H1 (cell line): ENCODE measurements around the gene MAN2A1. TPM values are rescaled to one million over a fixed set of nuclear protein-coding genes. Genes with fewer than 3 reads are reported as not detected.

ENCODE experiments used
- CTCF ChIA-PET: fragments of 300-600 bp; sonication (Branson Sonifier 250); formaldehyde crosslinking; loops from one replicate; lab custom pipeline; 2021; ENCODE audit not compliant: partially characterized antibody; lab: Charles Lee
- POLR2A ChIA-PET: fragments of 300-600 bp; sonication (Branson Sonifier 250); formaldehyde crosslinking; loops from one replicate; lab custom pipeline; 2021; ENCODE audit warnings: inconsistent platforms; ENCODE audit not compliant: partially characterized antibody; lab: Charles Lee
- DNase-seq, 2 experiments: peaks; one replicate each; pipeline versions ENCODE4 v3.0.0 to v3.0.0-alpha.2; 2010 to 2022; ENCODE audit warnings: low spot score in 2 of 2, low read depth in 1 of 2, mixed read lengths in 1 of 2
- FAIRE-seq: peaks from 2 replicates; lab custom pipeline; 2011; peaks lifted over from hg19 to GRCh38; lab: Jason Lieb, UNC
- H2AFZ ChIP-seq: 2 replicates; pipeline ENCODE4 v1.8.1; 2012; ENCODE audit warnings: low read length, inconsistent platforms
- H2AK5ac ChIP-seq: 2 replicates; pipeline ENCODE4 v1.6.1; 2013; ENCODE audit warnings: low read depth, low read length
- H2BK120ac ChIP-seq: replicated peaks from 2 replicates; pipeline ENCODE3; 2013; ENCODE audit warnings: low read depth, low read length, inconsistent platforms
- H2BK12ac ChIP-seq: 2 replicates; pipeline ENCODE4 v1.6.1; 2013; ENCODE audit warnings: low read depth, low read length
- H2BK15ac ChIP-seq: 2 replicates; pipeline ENCODE4 v1.6.1; 2013; ENCODE audit warnings: low read length
- H2BK20ac ChIP-seq: 2 replicates; pipeline ENCODE4 v1.6.1; 2013; ENCODE audit warnings: low read length
- H2BK5ac ChIP-seq: 2 replicates; pipeline ENCODE4 v1.6.1; 2013; ENCODE audit warnings: low read depth, low read length
- H3K14ac ChIP-seq: 2 replicates; pipeline ENCODE4 v1.6.1; 2013; ENCODE audit warnings: inconsistent platforms; ENCODE audit not compliant: insufficient read length
- H3K18ac ChIP-seq: 2 replicates; pipeline ENCODE4 v1.6.1; 2013; ENCODE audit warnings: low read length; ENCODE audit errors: extremely low read depth
- H3K23ac ChIP-seq: 2 replicates; pipeline ENCODE4 v1.6.1; 2013; ENCODE audit warnings: inconsistent platforms; ENCODE audit not compliant: insufficient read length
- H3K23me2 ChIP-seq: 2 replicates; pipeline ENCODE4 v1.6.1; 2013; ENCODE audit warnings: low read depth, low read length
- H3K27ac ChIP-seq: 2 replicates; pipeline ENCODE4 v1.6.1; 2011; ENCODE audit warnings: low read depth, low read length, inconsistent platforms
- H3K27me3 ChIP-seq, 4 experiments: replicated peaks in 1 of 4; 1 replicate in 1 of 4; 2 replicates in 3 of 4; pipeline versions ENCODE4 v1.6.1 to v1.8.1; 2011 to 2013; ENCODE audit warnings: low read length in 3 of 4, mild to moderate bottlenecking in 3 of 4, inconsistent platforms in 2 of 4, mixed read lengths in 2 of 4, moderate library complexity in 1 of 4; ENCODE audit not compliant: control insufficient read depth in 3 of 4, insufficient read depth in 3 of 4; ENCODE audit errors: extremely low read depth in 1 of 4
- H3K36me3 ChIP-seq, 4 experiments: 2 replicates each; pipeline versions ENCODE4 v1.6.1 to v1.8.1; 2011 to 2013; ENCODE audit warnings: mild to moderate bottlenecking in 4 of 4, low read length in 3 of 4, moderate library complexity in 2 of 4, control low read depth in 1 of 4, inconsistent platforms in 1 of 4; ENCODE audit not compliant: insufficient read depth in 4 of 4, control insufficient read depth in 2 of 4
- H3K4ac ChIP-seq: replicated peaks from 2 replicates; pipeline ENCODE3; 2013; ENCODE audit warnings: low read length, low read depth, mixed read lengths, inconsistent platforms; ENCODE audit not compliant: insufficient read length
- H3K4me1 ChIP-seq, 4 experiments: replicated peaks in 1 of 4; 1 replicate in 1 of 4; 2 replicates in 3 of 4; pipeline versions ENCODE4 v1.6.1 to v1.8.1; 2011 to 2013; ENCODE audit warnings: low read length in 3 of 4, inconsistent platforms in 2 of 4, mixed read lengths in 1 of 4; ENCODE audit not compliant: insufficient read depth in 4 of 4, control insufficient read depth in 3 of 4
- H3K4me2 ChIP-seq, 2 experiments: 2 replicates each; pipeline versions ENCODE4 v1.6.1 to v1.8.1; 2011 to 2013; ENCODE audit warnings: low read depth in 2 of 2, low read length in 2 of 2, control low read depth in 1 of 2, inconsistent platforms in 1 of 2, mild to moderate bottlenecking in 1 of 2; ENCODE audit not compliant: insufficient read depth in 1 of 2
- H3K4me3 ChIP-seq, 4 experiments: fragments of 200-600, 300-600 bp in 1 of 4; sonication (generic), shearing (Covaris generic), sonication (Bioruptor Twin) in 1 of 4; 2 replicates each; pipeline versions ENCODE4 v1.5.1 to v1.8.1; 2011 to 2016; ENCODE audit warnings: low read length in 4 of 4, low read depth in 3 of 4, control low read depth in 2 of 4, inconsistent platforms in 2 of 4, mild to moderate bottlenecking in 2 of 4, mixed read lengths in 1 of 4, moderate library complexity in 1 of 4; ENCODE audit not compliant: insufficient read depth in 2 of 4; ENCODE audit errors: extremely low read depth in 1 of 4
- H3K56ac ChIP-seq: replicated peaks from 2 replicates; pipeline ENCODE3; 2013; ENCODE audit warnings: low read depth, mild to moderate bottlenecking, mixed read lengths, low read length, inconsistent platforms; ENCODE audit not compliant: insufficient read length
- H3K79me1 ChIP-seq: 2 replicates; pipeline ENCODE4 v1.6.1; 2013; ENCODE audit warnings: low read depth, low read length, control low read depth
- H3K79me2 ChIP-seq, 2 experiments: 2 replicates each; pipeline versions ENCODE4 v1.6.1 to v1.8.1; 2012 to 2013; ENCODE audit warnings: low read length in 2 of 2, mild to moderate bottlenecking in 2 of 2, inconsistent platforms in 1 of 2; ENCODE audit not compliant: insufficient read depth in 2 of 2, control insufficient read depth in 1 of 2
- H3K9ac ChIP-seq, 4 experiments: replicated peaks in 1 of 4; 1 replicate in 1 of 4; 2 replicates in 3 of 4; pipeline versions ENCODE4 v1.6.1 to v1.8.1; 2011 to 2013; ENCODE audit warnings: low read depth in 3 of 4, low read length in 3 of 4, control low read depth in 2 of 4, mild to moderate bottlenecking in 2 of 4, moderate library complexity in 2 of 4, inconsistent platforms in 1 of 4; ENCODE audit errors: extremely low read depth in 1 of 4
- H3K9me3 ChIP-seq, 2 experiments: 2 replicates each; pipeline versions ENCODE4 v1.6.1 to v1.8.1; 2012 to 2013; ENCODE audit warnings: mild to moderate bottlenecking in 2 of 2, moderate library complexity in 2 of 2, control low read depth in 1 of 2, inconsistent platforms in 1 of 2, low read depth in 1 of 2, low read length in 1 of 2, mixed read lengths in 1 of 2; ENCODE audit not compliant: insufficient read depth in 2 of 2
- H4K20me1 ChIP-seq, 2 experiments: replicated peaks in 1 of 2; 2 replicates each; pipeline versions ENCODE3 to v1.8.1; 2011 to 2013; ENCODE audit warnings: inconsistent platforms in 2 of 2, low read length in 2 of 2, mild to moderate bottlenecking in 1 of 2; ENCODE audit not compliant: insufficient read depth in 2 of 2, control insufficient read depth in 1 of 2
- H4K5ac ChIP-seq: 2 replicates; pipeline ENCODE4 v1.6.1; 2013; ENCODE audit warnings: low read length, low read depth, mixed read lengths, inconsistent platforms; ENCODE audit not compliant: insufficient read length
- H4K8ac ChIP-seq: 2 replicates; pipeline ENCODE4 v1.8.0; 2013; ENCODE audit warnings: mild to moderate bottlenecking, moderate library complexity, low read length, inconsistent platforms; ENCODE audit not compliant: insufficient read depth; ENCODE audit errors: extremely low read depth
- H4K91ac ChIP-seq: replicated peaks from 2 replicates; pipeline ENCODE3; 2013; ENCODE audit warnings: low read length, mixed read lengths, inconsistent platforms; ENCODE audit not compliant: insufficient read length
- CHD1 ChIP-seq: IDR thresholded peaks from 2 replicates; pipeline ENCODE4 v1.6.1; 2012; ENCODE audit warnings: low read depth, low read length, improper control_type of control experiment
- CHD2 ChIP-seq: IDR thresholded peaks from 2 replicates; pipeline ENCODE4 v1.6.1; 2012; ENCODE audit warnings: low read length, improper control_type of control experiment
- HDAC2 ChIP-seq, 2 experiments: fragments of 300-600 bp in 1 of 2; sonication (generic) in 1 of 2; IDR thresholded peaks; 2 replicates each; pipeline ENCODE4 v1.6.1; 2011 to 2012; ENCODE audit warnings: low read depth in 2 of 2, low read length in 2 of 2, mild to moderate bottlenecking in 2 of 2, moderate library complexity in 2 of 2, borderline replicate concordance in 1 of 2, inconsistent platforms in 1 of 2
- HDAC6 ChIP-seq: IDR thresholded peaks from one replicate; pipeline ENCODE4 v1.7.1; 2012; ENCODE audit warnings: low read depth, mild to moderate bottlenecking, inconsistent platforms, low read length, moderate library complexity
- KDM5A ChIP-seq: fragments of 200-600 bp; IDR thresholded peaks from 2 replicates; pipeline ENCODE4 v1.7.1; 2012; ENCODE audit warnings: mild to moderate bottlenecking, low read length, inconsistent platforms, mixed read lengths
- MAX ChIP-seq: IDR thresholded peaks from 2 replicates; pipeline ENCODE4 v1.6.1; 2012; ENCODE audit warnings: inconsistent platforms
- SP1 ChIP-seq: IDR thresholded peaks from 2 replicates; pipeline ENCODE4 v1.6.1; 2011; ENCODE audit warnings: low read depth, low read length
- SP2 ChIP-seq: IDR thresholded peaks from 2 replicates; pipeline ENCODE4 v1.6.1; 2012; ENCODE audit warnings: mild to moderate bottlenecking, low read length, inconsistent platforms
- TCF12 ChIP-seq: IDR thresholded peaks from 2 replicates; pipeline ENCODE4 v1.6.1; 2011; ENCODE audit warnings: low read depth, mild to moderate bottlenecking, low read length
- ZNF274 ChIP-seq: IDR thresholded peaks from 2 replicates; pipeline ENCODE4 v1.7.0; 2012; ENCODE audit warnings: low read length, borderline replicate concordance; ENCODE audit errors: extremely low read depth
- WGBS, 2 experiments: shearing (Covaris generic) in 1 of 2; methylation state at CpG; one replicate each; pipeline versions ENCODE4 v1.1.6 to v1.1.7; 2013 to 2015; ENCODE audit warnings: low lambda C conversion rate in 2 of 2, mixed read lengths in 2 of 2, inconsistent platforms in 1 of 2, low coverage in 1 of 2, missing lambda C conversion rate in 1 of 2; ENCODE audit not compliant: insufficient replicate concordance in 2 of 2, insufficient coverage in 1 of 2, insufficient read length in 1 of 2; ENCODE audit errors: extremely low coverage in 1 of 2, missing lambda C conversion rate in 1 of 2; 5-methylcytosine and 5-hydroxymethylcytosine counted together
- polyA plus RNA-seq, 7 experiments: library from polyadenylated mRNA; depleted of rRNA in 3 of 7; stranded (reverse) in 5 of 7; unstranded in 2 of 7; fragments of >200 nt in 5 of 7; fragments of 200-250 nt in 2 of 7; gene quantifications; 1 replicate in 5 of 7; 2 replicates in 1 of 7; 4 replicates in 1 of 7; pipeline versions ENCODE4 v1.2.1 to v1.2.3, GENCODE V29; 2011 to 2013; ENCODE audit warnings: missing spikeins in 2 of 7, mixed read lengths in 2 of 7
- total RNA-seq: library from RNA; stranded (reverse); fragmentation: NEBNext Ultra II Directional; extraction: Animal tissue kit (Norgen Biotek cat#: 25700); gene quantifications from 2 replicates; pipeline ENCODE4 v1.2.1, GENCODE V29; 2021

MAN2A1 gene
- total and polyA plus RNA-seq, 2 of the 8 experiments (the other 6 are each of a cell fraction or from before 2014, with no cell fraction given), result 29.1 to 102 TPM

GRCh38 chr5:109911731-109912130 is 222.0 kb downstream of the MAN2A1 start:
- Histone ChIP-seq H4K8ac (no peak overlapping the region), H3K4ac (no peak overlapping the region), H2BK5ac (no peak overlapping the region), H4K20me1 (no peaks in the 10 kb centered on the region), H2BK20ac (no peak overlapping the region), H3K36me3 (no peaks in the 10 kb centered on the region), H2BK15ac (no peak overlapping the region), H3K4me1 (peaks cover 0 to 3% (median 0%) of the 10 kb centered on the region in 4 experiments; a peak in 2 of 7 replicates), H3K9ac (peak overlapping the region in 1 of 4 experiments; percentile 34; a peak in 1 of 7 replicates), H2AFZ (no peak overlapping the region), H4K5ac (no peak overlapping the region), H3K4me2 (no peak overlapping the region), H3K79me2 (no peaks in the 10 kb centered on the region), H3K27me3 (no peaks in the 10 kb centered on the region), H3K56ac (no peak overlapping the region), H2BK12ac (no peak overlapping the region), H3K14ac (no peak overlapping the region), H3K9me3 (no peaks in the 10 kb centered on the region), H2AK5ac (no peak overlapping the region), H3K18ac (no peak overlapping the region), H3K23me2 (no peaks in the 10 kb centered on the region), H3K79me1 (no peaks in the 10 kb centered on the region), H3K23ac (no peak overlapping the region), H3K4me3 (no peak overlapping the region), H4K91ac (no peak overlapping the region), H2BK120ac (no peak overlapping the region), H3K27ac (no peak overlapping the region)
- FAIRE-seq, result no peak
- DNase-seq, result no peak
- POLR2A ChIA-PET, result no interaction called here
- WGBS, 2 experiments, result 88% methylated on average over 3 of the region's 3 CpGs; no CpG with 5 or more reads in 1 of the 2 experiments
- CTCF ChIA-PET, result no interaction called here
- TF ChIP-seq MAX, result no peak
- TF ChIP-seq ZNF274, result no peak
- no peak for TF ChIP-seq SP1
- TF ChIP-seq CHD2, result no peak
- no peak for TF ChIP-seq HDAC6
- no peak for TF ChIP-seq KDM5A
- TF ChIP-seq TCF12, result no peak
- TF ChIP-seq CHD1, result no peak
- TF ChIP-seq HDAC2 (IDR thresholded peaks at IDR 0.05; ENCODE audit: borderline replicate concordance in 1 of 2, low read depth in 2 of 2, low read length in 2 of 2), result no peak
- TF ChIP-seq SP2, result no peak
